ENCODE results near the gene ATP6V1A.

The ATP6V1A gene

DNA sequence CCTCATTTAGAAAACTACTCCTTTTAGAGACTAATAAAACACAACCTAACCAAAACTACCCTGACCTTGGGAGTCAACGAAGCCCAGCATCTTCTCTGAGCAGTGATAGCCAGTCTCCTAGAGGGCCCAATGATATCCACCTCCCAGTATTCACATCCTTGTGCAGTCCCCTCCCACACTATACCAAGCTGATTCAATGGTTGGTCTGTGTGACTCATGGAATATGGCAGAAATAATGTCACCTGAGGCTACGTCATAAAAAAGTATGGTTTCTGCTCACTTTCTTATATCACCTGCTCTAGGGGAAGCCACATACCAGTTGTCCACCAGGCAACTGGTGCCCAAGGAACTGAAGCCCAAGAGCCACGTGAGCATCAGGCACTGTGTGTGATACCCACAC lies 29.0 kb upstream of the ATP6V1A start:
- Histone ChIP-seq H4K20me1 (ENCODE audit: insufficient read depth) (0 out of 2 replicates have a peak, but pooled peaks cover 4% of the 10 kb centered on the region), H3K79me2 (ENCODE audit: insufficient read depth, low read depth) (no peaks in the 10 kb centered on the region), H3K4me1 (ENCODE audit: low read depth, poor library complexity, severe bottlenecking) (no peaks in the 10 kb centered on the region), H3K27ac (no peak overlapping the region), H3K27me3 (ENCODE audit: insufficient read depth, low read depth) (no peaks in the 10 kb centered on the region), H3K4me3 (IDR thresholded peaks at IDR 0.05; ENCODE audit: insufficient read depth, low read depth, low read length) (no peak overlapping the region), H3K36me3 (ENCODE audit: insufficient read depth) (peaks cover 12% of the 10 kb centered on the region; the same call in 1 of the 2 replicates), H2AFZ (ENCODE audit: low read depth) (no peak overlapping the region), H3K4me2 (no peak overlapping the region), H3K9ac (no peak overlapping the region)
- TF ChIP-seq, protein P1, sequence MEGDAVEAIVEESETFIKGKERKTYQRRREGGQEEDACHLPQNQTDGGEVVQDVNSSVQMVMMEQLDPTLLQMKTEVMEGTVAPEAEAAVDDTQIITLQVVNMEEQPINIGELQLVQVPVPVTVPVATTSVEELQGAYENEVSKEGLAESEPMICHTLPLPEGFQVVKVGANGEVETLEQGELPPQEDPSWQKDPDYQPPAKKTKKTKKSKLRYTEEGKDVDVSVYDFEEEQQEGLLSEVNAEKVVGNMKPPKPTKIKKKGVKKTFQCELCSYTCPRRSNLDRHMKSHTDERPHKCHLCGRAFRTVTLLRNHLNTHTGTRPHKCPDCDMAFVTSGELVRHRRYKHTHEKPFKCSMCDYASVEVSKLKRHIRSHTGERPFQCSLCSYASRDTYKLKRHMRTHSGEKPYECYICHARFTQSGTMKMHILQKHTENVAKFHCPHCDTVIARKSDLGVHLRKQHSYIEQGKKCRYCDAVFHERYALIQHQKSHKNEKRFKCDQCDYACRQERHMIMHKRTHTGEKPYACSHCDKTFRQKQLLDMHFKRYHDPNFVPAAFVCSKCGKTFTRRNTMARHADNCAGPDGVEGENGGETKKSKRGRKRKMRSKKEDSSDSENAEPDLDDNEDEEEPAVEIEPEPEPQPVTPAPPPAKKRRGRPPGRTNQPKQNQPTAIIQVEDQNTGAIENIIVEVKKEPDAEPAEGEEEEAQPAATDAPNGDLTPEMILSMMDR (conservative IDR thresholded peaks at IDR 0.05; ENCODE audit: low read depth, low read length), result no peak

DNA sequence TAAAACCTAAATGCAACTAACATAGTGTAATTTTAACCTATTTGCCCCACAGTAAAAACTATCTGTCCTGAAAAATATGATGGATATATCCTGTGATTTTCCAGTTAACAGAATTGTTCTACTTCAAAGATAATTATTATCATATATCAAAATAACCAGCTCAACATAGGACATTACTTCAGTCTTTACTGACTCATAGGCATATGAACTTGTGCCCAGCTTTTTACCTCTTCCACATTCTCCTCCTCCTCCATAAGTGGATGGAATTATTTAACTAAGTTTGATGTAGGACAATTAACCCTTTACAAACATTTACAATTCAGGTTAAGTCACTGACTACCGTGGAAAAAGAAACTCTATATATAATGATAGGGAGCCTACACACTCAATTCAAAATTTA lies 27.5 kb upstream of the ATP6V1A start:
- no peak overlapping the region for H3K4me3 ChIP-seq (IDR thresholded peaks at IDR 0.05; ENCODE audit: insufficient read depth, low read depth, low read length)
- no peak overlapping the region for H2AFZ ChIP-seq (ENCODE audit: low read depth)
- no peaks in the 10 kb centered on the region for H3K4me1 ChIP-seq (ENCODE audit: low read depth, poor library complexity, severe bottlenecking)
- no peak overlapping the region for H3K4me2 ChIP-seq
- no peaks in the 10 kb centered on the region for H3K27me3 ChIP-seq (ENCODE audit: insufficient read depth, low read depth)
- no peak overlapping the region for H3K27ac ChIP-seq
- H3K79me2 ChIP-seq (ENCODE audit: insufficient read depth, low read depth), result no peaks in the 10 kb centered on the region; the same call in 1 of the 2 replicates
- peaks cover 16% of the 10 kb centered on the region; the same call in 1 of the 2 replicates for H3K36me3 ChIP-seq (ENCODE audit: insufficient read depth)
- H3K9ac ChIP-seq, result no peak overlapping the region
- TF ChIP-seq, protein P1 (conservative IDR thresholded peaks at IDR 0.05; ENCODE audit: low read depth, low read length), result no peak
- 0 out of 2 replicates have a peak, but pooled peaks cover 11% of the 10 kb centered on the region for H4K20me1 ChIP-seq (ENCODE audit: insufficient read depth)

DNA sequence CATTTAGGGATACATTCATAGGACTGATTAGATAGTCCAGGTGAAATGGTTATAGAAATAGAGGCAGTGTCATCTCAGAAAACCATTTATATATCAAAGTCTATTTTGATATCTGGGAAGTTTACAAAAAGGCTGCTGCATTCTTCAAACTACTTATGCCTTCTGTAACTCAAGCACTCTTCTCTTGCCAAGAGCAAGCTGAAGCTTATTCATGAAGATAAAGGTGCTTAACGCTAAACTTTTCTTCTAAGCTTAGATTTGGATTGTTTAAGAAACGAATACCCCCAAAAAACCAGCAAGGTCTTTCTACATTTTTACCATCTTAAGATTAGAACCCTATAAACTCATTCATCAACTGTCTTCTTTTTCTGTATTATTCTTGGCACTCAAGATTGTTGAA lies 27.1 kb upstream of the ATP6V1A start:
- Histone ChIP-seq H3K27ac (no peak overlapping the region), H2AFZ (ENCODE audit: low read depth) (no peak overlapping the region), H3K36me3 (ENCODE audit: insufficient read depth) (peaks cover 16% of the 10 kb centered on the region; the same call in 1 of the 2 replicates), H3K4me3 (IDR thresholded peaks at IDR 0.05; ENCODE audit: insufficient read depth, low read depth, low read length) (no peak overlapping the region), H4K20me1 (ENCODE audit: insufficient read depth) (0 out of 2 replicates have a peak, but pooled peaks cover 11% of the 10 kb centered on the region), H3K79me2 (ENCODE audit: insufficient read depth, low read depth) (no peaks in the 10 kb centered on the region; the same call in 1 of the 2 replicates), H3K4me2 (no peak overlapping the region), H3K9ac (no peak overlapping the region), H3K4me1 (ENCODE audit: low read depth, poor library complexity, severe bottlenecking) (no peaks in the 10 kb centered on the region), H3K27me3 (ENCODE audit: insufficient read depth, low read depth) (no peaks in the 10 kb centered on the region)
- TF ChIP-seq, protein P1 (conservative IDR thresholded peaks at IDR 0.05; ENCODE audit: low read depth, low read length), result no peak

DNA sequence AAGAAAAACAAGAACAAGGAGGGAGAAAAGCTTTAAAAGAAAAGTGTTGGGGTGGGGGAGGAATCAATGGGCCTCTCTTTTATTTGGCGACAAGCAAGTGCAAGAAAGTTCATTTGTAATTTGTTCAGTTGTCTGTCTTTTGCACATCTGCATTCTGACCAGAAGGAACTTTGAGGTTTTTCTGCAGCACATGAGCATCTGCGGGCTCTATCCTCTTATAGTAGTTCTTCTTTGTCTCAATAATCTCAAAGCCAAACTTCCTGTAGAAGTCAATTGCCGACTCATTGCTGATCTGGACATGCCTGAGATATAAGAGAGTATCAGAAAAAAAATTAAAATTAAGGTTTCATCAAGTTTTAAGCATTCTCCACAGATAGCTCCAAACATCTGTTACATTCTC lies 25.2 kb upstream of the ATP6V1A start:
- H3K9ac ChIP-seq, result no peak overlapping the region
- no peak overlapping the region for H3K4me2 ChIP-seq
- H3K79me2 ChIP-seq (ENCODE audit: insufficient read depth, low read depth), result peaks cover 17% of the 10 kb centered on the region; the same call in 1 of the 2 replicates
- no peak overlapping the region for H2AFZ ChIP-seq (ENCODE audit: low read depth)
- H3K4me1 ChIP-seq (ENCODE audit: low read depth, poor library complexity, severe bottlenecking), result no peaks in the 10 kb centered on the region
- H3K36me3 ChIP-seq (ENCODE audit: insufficient read depth), result peaks cover 16% of the 10 kb centered on the region; the same call in 1 of the 2 replicates
- TF ChIP-seq, protein P1 (conservative IDR thresholded peaks at IDR 0.05; ENCODE audit: low read depth, low read length), result no peak
- no peaks in the 10 kb centered on the region for H3K27me3 ChIP-seq (ENCODE audit: insufficient read depth, low read depth)
- 0 out of 2 replicates have a peak, but pooled peaks cover 11% of the 10 kb centered on the region for H4K20me1 ChIP-seq (ENCODE audit: insufficient read depth)
- H3K27ac ChIP-seq, result no peak overlapping the region
- no peak overlapping the region for H3K4me3 ChIP-seq (IDR thresholded peaks at IDR 0.05; ENCODE audit: insufficient read depth, low read depth, low read length)

All from KMS-11 (cell line).